ENCODE results near the gene P3H2.

The P3H2 gene

DNA sequence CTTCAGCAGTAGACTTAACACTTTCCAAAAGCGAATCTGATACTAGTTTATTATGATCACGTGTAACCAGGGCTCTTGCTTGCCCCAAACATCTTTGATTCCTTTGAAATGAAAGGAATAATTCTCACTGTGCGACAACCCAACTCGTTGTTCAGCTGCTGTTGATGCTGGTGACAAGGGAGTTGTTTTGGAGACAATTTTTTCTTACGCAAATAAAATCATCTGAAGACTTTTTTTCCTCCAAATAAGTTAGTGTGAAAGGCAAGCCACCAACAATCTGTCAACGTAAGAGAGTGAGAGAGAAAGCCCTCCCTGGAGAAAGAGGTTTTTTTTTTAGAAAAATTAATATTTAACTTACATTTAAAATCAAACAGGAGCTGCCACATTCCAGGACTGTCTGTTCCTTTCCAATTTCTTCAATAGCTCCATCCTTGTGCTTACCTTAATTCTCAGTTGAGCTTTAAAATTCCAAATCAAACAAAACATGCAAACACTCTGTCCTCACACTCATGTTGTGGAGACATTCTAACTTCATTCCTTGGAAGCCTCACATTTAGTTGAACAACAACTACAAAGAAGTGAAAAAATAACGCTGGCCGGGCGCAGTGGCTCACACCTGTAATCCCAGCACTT is 4.9 kb upstream of the P3H2 start:
- DNase-seq, result no peak

DNA sequence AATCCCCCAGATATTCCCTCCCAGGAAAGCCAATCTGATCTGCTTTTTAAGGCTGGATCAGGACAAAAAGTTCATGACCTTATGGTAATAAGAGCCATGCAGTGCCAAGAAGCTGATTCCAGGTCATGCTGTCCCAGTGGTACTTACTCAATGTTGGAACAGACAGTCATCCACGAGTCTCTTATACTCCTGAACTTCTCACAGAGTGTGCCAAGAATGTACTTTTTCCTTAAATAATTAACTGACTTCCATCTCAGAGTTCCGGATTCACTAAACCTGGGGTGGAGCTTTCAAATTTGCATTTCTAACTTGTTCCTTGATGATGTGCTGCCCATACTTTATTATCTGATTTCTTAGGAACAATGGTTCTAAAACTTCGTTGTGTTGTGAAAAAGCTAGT is 3.4 kb upstream of the P3H2 start:
- no peak for DNase-seq

DNA sequence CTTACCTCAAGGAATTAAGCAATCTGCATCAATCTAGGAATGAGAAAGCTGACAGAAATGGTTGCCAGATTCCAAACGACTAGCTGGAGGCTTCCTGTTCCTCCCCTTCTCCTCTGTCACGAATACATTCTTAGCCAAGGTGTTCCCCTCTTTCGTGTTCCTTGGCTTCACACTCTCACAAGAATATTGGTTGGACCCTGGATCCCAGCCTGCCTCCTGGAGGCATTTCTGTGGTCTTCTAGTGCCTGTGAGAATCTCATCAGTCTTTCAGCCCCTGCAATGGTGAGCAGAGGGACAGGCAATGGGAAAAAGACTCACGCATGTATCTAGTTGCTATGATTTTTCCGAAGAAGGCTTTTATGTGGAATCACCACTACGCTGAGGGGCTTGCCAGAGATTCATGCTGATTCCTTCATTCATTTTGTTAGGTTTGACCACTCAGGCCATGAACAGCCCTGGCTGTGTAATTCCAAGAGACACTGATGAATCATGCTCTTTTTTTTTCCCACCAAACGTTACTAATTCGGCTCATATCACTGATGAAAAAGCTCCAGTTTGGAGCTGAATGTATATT is 1.6 kb upstream of the P3H2 start:
- no peak for DNase-seq

DNA sequence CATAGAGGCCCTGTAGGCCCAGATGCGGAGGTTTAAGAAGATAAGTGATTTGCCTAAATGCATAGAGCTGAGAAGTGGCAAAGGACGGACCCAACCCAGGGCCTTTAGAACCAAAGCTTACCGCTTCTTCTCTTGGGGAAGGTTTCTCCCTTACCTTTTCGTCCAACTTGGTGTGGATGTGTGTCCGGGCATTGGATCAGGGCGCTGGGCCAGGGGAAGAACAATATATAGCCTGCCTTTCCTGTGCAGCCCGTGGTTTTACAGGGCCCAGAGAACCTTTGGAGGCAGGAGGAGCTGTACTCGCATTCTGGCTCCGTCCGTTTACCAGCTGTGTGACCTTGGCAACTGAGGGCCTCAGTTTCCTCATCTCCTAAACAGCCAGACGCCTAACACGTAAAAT is 686 bp upstream of the P3H2 start:
- DNase-seq, result no peak

DNA sequence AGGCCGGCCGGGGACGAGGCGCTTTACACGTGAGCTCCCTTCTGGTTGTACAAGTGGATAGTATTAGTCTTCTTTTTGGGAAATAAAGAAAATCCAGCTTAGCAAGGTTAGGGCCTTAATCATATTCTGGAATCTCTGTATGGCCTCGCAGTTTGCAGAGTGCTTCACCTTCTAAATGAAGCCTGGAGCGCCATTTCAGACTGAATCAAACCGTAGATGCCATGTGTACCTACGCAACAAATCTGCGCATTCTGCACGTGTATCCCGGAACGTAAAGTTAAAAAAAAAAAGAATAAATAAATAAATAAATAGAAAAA is 322 bp upstream of the P3H2 start:
- DNase-seq, result no peak

DNA sequence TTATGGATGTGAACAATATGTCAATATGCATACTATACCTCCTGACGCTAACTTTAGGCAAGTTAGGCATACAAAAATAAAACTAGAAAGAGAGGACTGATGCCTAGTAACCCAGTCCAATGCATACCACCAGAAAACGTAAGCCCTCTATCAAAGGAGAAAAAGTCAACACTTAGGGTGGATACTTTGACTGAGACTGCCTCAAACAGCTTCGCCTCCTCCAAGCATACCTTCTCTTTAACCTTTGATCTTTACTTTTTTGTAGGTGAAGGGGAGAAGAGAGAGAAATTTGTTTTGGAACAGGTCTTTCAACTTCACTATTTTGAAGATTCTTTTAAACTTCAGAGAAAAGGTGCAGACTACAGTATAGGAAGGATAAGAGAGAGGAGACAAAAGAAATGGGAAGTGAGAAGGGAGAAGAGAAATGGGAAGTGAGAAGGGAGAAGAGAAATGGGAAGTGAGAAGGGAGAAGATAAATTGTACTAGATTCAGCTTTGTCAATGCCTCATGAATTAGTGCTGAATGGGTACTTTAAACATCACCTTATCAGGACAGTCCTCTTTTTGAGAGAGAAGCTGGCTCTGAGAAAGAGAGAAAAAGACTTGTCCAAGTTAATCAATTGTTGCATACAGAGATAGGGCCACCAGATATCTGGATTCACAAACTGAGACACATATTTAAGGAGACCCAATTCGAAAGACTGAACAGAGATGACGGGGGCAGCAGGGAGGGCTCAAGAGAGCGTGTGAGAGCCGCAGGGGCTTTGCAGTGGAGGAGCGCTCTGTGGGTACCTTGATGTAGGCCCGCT is 1.0 kb downstream of the P3H2 start:
- DNase-seq, result no peak

DNA sequence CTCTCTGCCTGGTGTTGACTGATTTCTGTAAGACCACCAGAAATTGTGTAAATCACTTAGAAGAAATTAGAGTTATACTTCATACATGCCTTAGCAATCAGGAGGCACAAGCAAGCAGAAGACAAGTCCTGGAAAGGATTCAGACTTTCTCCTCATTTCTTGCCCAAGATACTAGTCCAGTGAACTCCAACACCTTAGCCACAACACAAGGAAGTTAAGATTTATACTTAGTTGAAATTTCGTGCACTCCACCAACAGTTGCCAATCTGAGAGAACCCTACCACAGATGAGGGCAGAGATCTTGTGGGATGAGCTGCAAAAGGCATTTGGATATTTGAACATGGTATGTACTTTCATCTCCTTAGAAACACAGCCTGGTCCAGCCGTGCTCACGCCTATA is 2.3 kb downstream of the P3H2 start:
- DNase-seq, result no peak

DNA sequence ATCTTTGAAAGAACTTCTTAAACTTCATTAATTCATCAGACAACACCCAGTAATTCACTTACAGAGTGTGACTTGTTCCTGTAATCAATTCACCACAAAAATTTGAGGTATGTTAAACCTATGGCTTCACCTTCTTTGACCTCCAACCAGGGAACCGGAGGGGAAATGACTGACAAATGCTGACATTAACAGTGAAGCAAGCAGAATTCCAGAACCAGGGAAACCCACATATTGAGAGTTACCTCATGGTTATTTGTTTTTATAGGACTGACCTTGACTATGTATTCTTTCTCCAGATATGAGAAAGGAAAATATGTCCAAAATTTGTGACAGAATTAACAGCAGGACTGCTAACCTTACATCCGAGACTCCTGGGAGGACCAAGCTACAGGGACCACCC is 2.7 kb downstream of the P3H2 start:
- DNase-seq, result no peak

DNA sequence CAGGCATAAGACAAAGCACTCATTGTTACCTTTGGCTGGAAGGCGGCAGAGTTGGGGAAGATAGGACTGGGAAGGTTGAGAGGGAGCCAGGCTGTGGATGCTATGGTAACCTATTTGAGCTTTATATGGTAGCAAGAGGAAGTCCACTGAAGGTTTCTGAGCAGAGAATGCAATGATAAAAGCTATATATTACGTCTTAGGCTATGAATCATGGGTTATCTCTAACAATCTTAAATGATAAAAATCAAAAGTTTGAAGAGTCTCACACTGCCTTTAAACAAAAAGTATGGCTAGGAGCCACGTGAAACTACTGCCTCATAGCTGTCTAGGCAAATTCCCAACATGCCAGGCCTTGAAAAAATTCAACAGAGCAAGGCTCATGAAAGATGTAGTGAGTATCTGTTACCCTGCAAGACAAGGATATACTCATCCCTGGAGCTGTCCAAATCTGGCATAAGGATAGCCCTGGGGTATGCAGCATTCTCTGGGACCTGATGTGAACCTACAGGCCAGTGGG is 4.1 kb downstream of the P3H2 start:
- DNase-seq, result no peak

DNA sequence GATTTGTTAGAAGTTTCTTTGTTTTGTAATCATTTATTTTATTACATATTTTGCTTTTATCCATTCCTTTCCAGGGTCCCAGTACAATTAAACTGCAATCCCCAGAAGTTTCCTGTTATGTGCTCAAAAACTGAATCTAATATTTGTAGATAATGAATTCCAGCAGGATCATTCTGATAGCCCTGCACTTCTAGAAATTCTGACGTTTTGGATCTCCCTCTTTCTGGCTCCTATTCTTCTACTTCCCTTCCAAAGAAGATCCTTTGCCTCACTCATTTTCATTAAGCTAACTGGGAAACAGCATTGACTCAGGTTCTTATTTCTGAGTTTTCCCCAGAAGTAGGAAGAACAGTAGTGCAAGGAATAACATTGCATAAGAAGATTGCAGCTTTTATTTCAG is 9.9 kb downstream of the P3H2 start:
- no peak for DNase-seq

DNA sequence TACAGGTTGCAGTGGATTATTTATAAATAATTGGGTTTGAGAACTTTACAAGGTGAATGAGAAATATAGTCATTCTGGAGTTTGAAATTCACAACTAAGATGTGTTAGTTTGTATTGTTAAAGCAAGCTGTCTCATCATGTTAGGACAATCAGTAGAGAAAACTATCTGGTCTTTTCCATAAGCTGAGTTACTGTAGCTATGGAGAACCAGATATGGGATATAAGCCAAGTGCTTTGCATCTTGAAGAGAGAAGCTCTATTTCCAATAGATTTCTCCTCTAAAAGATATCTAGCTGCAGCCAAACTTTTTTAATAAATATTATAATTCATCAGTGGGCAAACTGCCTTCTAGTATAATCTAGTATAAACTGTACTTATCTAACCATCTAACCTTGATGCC is 11.3 kb downstream of the P3H2 start:
- DNase-seq, result no peak

DNA sequence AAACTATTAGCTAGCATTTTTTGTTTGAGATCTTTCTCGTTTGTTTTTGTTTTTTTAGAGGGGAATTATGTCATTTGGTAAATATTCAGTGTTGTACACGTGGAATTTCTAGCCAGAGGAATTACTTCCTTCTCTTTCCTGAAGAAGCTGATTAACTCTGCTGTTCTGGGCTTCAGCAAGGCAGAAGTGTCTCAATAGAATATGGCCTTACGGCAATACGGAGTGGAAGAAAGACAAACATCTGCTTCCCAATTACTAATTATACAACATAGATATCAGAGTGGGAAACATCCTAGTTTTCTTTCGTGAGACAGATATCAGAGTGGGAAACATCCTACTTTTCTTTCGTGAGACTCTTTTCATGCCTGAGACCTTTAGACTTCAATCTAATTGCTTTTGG is 11.9 kb downstream of the P3H2 start:
- no peak for DNase-seq

DNA sequence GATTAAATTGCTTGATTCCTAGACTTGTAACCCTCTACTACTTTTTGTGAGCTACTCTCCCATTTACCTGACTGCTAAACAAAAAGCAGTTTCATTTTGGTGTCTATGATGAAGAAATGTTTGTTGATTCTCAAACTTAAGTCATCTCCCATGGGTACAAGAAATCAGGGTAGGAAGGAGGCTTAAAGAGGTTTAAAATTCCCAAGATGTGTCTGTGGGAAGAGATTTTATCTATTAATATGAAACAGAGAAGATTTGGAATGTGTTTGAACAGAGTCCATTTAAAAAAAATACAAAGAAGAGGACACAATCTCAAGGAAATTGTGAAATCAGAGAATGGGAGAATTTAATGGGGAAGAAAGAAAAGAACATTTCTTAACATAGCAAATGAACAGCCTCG is 14.8 kb downstream of the P3H2 start:
- no peak for DNase-seq

DNA sequence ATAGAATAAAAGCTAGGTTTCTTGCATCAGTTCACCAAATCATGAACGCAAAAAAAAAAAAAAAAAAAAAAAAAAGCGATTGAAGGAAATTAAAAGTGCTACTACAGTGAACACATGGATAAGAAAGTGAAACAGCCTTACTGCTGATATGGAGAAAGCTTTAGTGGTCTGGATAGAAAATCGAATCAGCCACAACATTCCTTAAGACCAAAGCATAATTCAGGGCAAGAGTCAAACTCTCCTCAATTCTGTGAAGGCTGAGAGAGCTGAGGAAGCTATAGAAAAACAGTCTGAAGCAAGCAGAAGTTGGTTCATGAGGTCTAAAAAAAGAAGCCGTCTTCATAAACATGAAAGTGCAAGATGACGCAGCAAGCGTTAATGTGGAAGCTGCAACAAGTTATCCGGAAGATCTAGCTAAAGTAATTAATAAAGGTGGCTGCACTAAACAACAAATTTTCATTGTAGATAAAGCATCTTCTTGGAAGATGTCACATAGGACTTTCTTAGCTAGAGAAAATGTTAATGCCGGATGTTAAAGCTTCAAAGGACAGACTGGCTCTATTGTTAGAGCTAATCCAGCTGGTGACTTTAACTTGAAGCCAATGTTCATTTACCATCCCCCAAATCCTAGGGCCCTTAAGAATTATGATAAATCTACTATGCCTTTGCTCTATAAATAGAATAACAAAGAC is 19.2 kb downstream of the P3H2 start:
- DNase-seq, result no peak

DNA sequence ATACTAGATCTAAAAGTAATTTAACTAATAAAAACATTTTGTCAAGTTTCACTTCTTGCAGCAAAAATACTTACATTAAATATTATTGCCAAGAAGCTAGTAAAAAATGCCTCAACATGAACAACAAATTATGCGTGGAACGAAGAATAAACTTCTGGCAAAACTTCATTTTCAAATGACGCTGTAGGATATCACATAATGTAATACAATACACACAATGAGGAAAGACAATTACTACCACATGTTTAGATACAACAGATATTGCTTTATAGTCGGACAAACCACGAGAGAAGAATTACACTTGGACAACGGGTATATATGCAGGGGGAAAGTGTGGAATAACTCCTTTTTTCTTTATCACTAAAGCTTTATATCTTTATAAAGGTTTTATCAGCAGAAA is 21.6 kb downstream of the P3H2 start:
- no peak for DNase-seq

DNA sequence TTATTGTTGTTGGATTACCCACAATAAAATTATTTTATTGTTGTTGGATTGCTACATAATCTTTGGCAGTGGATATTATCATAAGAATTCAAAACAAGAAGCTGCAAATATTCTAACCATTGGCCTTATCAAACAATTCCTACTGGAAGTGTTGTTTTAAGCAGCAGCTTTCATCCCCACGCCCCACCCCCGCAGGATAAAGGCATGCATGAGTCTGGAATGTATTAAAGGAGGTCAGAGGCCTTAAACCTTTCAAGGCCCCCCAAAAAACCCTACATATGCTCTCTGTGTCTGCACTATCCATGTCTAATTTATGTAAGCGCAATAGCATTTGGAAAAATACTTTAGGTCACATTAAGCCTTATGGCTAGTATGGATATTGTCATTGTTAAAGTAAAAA is 23.1 kb downstream of the P3H2 start:
- DNase-seq, result no peak

DNA sequence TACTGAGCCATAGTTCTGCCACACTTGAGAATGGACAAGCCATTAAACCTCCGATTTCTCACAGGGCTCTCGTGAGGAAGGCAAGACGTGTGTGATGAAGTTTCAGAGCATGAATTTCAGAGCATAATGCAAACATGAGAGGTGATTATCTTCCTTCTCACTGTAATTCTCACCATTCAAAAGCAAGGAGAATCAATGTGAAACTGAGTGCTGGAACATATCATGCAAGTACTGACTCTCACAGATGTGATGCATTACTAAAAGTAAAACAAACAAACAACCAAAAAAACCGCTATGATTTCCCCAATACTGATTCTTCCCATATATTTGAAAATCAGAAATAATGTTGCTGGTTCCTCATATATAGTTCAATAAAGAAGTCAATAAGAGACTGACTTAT is 23.7 kb downstream of the P3H2 start:
- no peak for DNase-seq

DNA sequence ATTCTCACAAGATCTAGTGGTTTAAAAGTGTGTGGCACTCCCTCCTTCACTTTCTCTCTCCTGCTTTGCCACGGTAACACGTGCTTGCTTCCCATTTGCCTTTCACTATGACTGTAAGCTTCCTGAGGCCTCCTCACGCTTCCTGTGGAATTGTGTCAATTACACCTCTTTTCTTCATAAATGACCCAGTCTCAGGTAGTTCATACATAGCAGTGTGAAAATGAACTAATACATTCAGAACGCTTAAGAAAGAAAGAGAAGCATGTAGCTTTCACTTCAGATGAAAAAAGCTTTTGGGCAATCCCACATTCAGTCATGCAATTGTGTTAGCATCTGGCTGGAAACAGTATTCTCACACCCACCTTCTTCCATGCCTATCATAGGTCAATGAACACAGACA is 24.4 kb downstream of the P3H2 start:
- no peak for DNase-seq

DNA sequence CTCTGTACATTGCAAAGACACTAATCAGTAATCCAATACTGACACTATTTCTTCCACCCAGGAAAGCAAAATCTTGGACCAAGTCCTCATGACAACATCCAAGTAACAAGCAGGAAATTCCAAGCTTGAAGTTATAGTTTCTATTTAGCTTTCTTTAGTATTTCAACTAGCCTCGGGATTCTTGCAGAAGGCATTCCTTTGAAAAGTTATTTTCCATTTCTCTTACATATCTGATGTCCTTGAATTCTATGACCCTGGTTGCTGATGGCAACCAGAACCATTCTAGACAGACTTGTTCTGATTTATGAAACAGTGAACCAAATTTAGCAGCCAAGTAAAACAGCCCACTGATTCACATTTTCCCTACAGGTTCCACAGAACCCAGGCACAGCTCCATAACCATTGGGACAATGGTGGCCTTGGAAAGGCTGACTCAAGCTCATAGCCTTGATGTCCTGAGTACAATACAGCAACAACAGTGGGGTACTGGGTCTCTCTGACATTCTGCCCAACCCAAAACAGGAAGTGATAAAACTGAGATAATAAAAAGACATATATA is 26.5 kb downstream of the P3H2 start:
- DNase-seq, result no peak

DNA sequence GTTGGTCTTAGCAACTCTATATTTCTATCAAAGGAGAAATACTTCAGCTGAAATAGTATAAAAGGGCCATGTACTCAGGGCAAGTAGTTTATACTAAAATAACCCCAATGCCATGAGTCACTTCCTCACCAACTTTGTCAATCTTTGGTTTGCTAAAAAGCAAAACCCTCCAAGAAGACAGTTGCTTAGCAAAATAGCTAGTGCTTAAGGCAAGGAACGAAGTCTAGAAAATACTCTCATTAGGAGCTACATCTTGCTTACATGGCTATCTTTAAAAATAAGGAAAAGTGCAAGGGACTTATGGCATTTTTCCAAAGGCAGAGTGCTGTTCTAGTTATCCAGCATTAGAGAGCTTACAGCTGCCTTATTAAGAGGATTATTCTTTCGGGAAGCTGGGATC is 28.4 kb downstream of the P3H2 start:
- no peak for DNase-seq

DNA sequence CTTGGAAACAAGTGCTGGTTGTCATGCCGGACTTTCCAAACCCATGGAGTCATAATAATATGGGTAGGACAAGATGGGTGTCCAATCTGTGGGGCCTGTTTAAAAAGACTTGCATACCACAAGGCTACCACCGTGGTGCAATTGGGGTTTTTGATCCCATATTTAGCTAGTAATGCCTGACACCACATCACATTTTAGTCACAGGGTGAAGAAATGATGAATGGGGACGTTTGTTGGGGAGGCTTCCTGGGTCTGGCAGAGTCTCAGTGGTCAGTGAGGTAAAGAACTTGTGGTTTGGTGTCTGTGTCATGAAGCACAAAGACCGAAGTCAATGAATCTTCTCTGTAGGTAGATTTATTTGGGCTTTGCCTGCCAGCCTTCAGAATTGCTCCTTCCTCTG is 31.0 kb downstream of the P3H2 start:
- DNase-seq, result no peak

DNA sequence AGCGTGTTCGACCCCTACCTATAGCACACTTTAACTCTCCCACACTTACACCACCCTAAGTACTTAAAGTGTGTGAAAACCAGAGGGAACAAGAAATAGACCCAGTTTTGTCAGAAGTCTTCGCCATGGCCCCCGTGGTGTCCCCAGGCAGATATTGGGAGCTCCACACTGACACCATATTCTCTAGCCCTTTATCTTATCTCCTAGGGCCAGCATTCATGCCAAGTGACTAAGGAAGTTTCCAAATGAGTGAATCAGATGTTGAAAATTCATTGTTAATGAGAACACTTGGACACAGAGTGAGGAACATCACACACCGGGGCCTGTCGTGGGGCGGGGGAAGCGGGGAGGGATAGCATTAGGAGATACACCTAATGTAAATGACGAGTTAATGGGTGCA is 31.8 kb downstream of the P3H2 start:
- no peak for DNase-seq

DNA sequence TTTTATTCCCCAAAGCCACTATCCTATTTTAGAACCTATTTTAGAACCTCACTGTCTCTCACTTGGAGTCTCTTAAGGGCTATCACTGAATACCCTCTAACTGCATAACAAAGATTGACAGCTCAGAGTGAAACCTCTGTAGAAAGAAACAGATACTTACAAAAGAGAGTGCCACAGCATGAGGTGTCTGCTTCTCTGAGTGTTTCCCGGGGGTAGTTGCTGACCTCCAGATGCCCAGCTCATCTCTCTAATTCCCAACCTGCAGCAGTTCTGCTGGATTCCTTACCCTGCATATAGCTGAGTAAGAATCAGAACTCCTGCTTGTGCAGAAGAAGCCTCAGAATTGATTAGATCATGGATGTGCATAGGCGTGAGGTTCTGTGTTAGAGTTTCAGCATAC is 34.5 kb downstream of the P3H2 start:
- no peak for DNase-seq

DNA sequence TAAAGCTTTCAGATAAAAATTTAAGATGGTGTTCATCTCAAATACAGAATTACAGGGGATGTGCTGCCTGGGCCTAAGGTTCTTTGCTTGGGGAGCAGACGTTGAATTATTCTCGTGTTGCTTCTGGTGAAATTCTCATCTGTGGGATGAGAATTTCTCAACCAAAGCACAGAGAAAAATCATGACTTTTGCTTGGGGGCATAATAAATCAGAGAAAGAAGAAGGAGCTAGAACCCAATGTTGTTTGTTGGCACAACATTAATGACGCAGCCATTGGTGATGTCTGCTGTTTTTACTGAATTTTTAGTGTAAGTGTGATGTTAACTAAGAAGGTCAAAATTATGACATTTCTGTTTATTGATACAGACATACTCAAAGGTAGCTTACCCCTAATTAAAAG is 35.7 kb downstream of the P3H2 start:
- DNase-seq, result no peak

Measured in effector CD8-positive, alpha-beta T cell (primary cell).